Activated CD4-positive, alpha-beta T cell treated with anti-CD3 and anti-CD28 coated beads, Interleukin-2, amount 10 ng/mL, durations not matched to agents 24 days and 14 days (primary cell): ENCODE measurements around the gene MICAL3. TPM values are rescaled to one million over a fixed set of nuclear protein-coding genes. Genes with fewer than 3 reads are reported as not detected.

Experiments used
- DNase-seq: peaks from one replicate; pipeline ENCODE4 v3.0.0; 2022
- H3K27ac Mint-ChIP-seq: one replicate; pipeline ENCODE4 v1.8.0; 2022; ENCODE audit warnings: mild to moderate bottlenecking, mixed read lengths
- H3K27me3 Mint-ChIP-seq: one replicate; pipeline ENCODE4 v1.8.0; 2022; ENCODE audit warnings: mixed read lengths
- H3K36me3 Mint-ChIP-seq: one replicate; pipeline ENCODE4 v1.8.0; 2022; ENCODE audit warnings: low read depth, mild to moderate bottlenecking, mixed read lengths
- H3K4me1 Mint-ChIP-seq: one replicate; pipeline ENCODE4 v1.8.0; 2021; ENCODE audit warnings: mixed read lengths
- H3K4me3 Mint-ChIP-seq: one replicate; pipeline ENCODE4 v1.8.0; 2022; ENCODE audit warnings: mild to moderate bottlenecking, moderate library complexity, mixed read lengths
- H3K9me3 Mint-ChIP-seq: one replicate; pipeline ENCODE4 v1.8.0; 2021; ENCODE audit warnings: mixed read lengths
- intact Hi-C: fragments of 100-400 bp; cut with micrococcal nuclease; formaldehyde crosslinking; loops from one replicate; pipeline ENCODE4 v1.15.1; 2023
- total RNA-seq: library from RNA; stranded (reverse); gene quantifications from 2 replicates; pipeline ENCODE4 v1.2.3, GENCODE V29; 2022

Gene MICAL3
- total RNA-seq, 1 donor from 2014 or later: 51.2 TPM

DNA sequence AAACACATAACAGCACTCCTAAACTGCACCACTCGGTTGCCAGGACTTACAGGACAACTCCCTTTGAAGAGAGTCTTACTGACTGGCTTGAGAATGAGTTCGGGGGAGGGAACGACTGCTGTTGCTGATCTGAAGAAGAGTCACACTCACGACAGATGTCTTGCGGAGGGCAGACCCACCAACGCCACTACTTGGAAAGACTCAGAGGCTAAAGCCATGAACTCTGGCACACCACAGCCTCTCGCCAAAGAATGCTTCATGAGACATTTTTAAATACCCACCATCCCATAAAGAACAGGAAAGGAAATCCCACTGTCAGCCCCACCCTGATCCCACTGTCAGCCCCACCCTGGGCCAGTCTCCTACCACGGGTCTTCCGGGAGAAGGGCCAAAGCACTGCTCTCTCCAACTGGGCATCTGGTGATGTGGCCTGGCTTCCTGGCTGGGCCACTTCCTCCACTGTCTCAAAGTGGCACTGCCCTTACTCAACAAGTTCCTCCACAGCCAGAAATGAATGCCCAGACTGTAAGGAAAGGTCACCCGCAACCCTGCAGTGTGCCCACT is 73.6 kb downstream of the MICAL3 start:
- Mint-ChIP-seq H3K36me3 (no peaks in the 10 kb centered on the region), H3K27ac (no peak overlapping the region), H3K9me3 (no peaks in the 10 kb centered on the region), H3K4me1 (peaks cover 2% of the 10 kb centered on the region), H3K27me3 (no peaks in the 10 kb centered on the region), H3K4me3 (no peak overlapping the region)
- intact Hi-C loops: no loop called here
- no peak for DNase-seq

DNA sequence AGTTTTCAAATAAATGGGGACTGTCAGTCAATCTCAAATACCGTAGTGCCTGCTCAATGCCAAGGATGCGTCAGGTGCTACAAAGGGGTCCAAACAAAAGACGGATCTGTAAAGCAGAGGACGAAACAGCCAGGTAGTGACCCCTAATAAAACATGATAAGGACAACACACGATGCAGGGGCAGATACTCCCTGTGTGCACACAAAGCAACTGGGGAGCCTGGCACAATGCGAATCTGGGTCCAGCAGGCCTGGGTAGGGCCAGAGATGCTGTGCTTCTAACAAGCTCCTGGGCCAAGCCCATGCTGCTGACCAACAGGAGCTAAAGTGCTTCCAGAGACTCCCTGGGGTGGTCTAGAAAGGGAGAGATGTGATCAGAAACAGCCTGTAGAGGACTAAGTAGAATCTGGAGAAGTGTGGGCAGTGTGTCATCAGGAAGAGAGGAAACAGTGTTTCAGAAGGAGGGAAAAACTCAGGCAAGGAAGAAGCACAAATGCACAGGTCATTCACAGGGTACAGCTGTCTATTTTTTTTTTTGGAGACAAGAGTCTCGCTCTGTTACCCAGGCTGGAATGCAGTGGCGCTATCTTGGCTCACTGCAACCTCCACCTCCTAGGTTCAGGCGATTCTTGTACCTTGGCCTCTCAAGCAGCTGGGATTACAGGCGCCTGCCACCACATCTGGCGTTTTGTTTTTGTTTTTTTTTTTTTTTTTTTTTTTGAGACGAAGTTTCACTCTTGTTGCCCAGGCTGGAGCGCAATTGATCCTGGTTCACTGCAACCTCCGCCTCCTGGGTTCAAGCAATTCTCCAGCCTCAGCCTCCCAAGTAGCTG is 74.5 kb downstream of the MICAL3 start:
- H3K4me1 Mint-ChIP-seq: peaks cover 2% of the 10 kb centered on the region
- intact Hi-C loops: no loop called here
- no peak overlapping the region for H3K27ac Mint-ChIP-seq

DNA sequence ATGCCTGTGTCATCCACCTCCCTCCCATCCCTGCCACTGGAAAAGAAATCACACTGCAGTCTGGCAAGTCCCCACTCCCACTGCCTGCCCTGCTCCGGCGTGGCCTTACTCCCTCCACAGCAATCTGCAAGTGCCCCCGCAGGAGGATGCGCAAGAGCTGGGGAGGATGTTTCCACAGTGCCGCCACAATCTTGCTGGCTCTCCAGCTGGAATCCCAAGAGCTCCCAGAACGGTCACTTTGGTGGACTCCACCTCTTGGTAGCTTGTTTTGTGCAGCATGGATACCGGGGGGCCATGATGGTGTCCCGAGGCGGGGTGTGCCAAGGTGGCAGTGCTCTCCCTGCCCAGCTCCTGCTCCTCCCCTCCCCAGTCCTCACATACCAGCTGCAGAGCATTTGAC is 76.3 kb downstream of the MICAL3 start:
- peaks cover 2% of the 10 kb centered on the region for H3K4me1 Mint-ChIP-seq
- intact Hi-C loops: no loop called here
- no peak for DNase-seq
- no peaks in the 10 kb centered on the region for H3K36me3 Mint-ChIP-seq
- no peak overlapping the region for H3K27ac Mint-ChIP-seq
- H3K9me3 Mint-ChIP-seq: no peaks in the 10 kb centered on the region
- no peaks in the 10 kb centered on the region for H3K27me3 Mint-ChIP-seq
- H3K4me3 Mint-ChIP-seq: no peak overlapping the region

More for the DNA sequence above, 74.5 kb downstream of the MICAL3 start:
- no peaks in the 10 kb centered on the region for H3K9me3 Mint-ChIP-seq
- DNase-seq: no peak
- H3K27me3 Mint-ChIP-seq: no peaks in the 10 kb centered on the region
- no peak overlapping the region for H3K4me3 Mint-ChIP-seq
- H3K36me3 Mint-ChIP-seq: no peaks in the 10 kb centered on the region

GRCh38 chr22:17946662-17947367 is 77.5 kb downstream of the MICAL3 start:
- intact Hi-C loops: no loop called here
- H3K4me1 Mint-ChIP-seq: peaks cover 2% of the 10 kb centered on the region
- no peak overlapping the region for H3K4me3 Mint-ChIP-seq
- no peaks in the 10 kb centered on the region for H3K9me3 Mint-ChIP-seq
- DNase-seq: no peak
- H3K27me3 Mint-ChIP-seq: no peaks in the 10 kb centered on the region
- no peaks in the 10 kb centered on the region for H3K36me3 Mint-ChIP-seq
- no peak overlapping the region for H3K27ac Mint-ChIP-seq

DNA sequence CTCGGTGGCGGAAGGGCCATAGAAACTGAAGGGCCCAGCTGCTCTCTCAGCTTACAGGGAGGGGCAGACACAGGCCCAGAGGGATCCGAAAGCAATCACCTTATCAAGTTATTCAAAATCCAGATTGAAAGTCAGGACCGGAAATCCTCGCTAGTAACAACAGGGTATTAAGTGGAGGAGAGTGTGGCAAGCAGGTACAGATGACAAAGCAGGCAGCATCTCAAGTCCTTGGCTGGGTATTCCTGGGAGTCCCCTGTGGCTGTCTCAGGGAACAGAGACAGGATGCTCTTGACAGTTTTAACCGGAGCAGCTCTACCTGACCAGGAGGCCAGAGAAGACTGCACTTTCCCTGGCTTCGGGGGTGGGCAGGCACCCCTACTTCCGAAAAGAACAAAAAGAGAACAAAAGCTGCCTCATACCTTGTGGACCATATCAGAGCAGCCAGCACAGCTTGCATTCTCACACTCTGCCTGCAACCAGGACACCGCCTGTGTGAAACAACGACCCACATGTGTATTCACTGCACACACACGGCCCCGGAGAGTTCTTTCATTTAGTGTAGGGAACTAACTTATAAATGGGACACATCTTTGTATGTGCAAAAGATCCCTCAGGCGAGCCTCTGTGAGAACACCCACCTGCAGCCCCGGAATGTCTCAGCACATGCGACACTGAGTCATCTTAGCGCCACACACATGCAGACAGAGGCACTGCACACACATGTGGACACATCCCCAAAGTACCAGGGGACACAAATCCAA is 78.3 kb downstream of the MICAL3 start:
- no peaks in the 10 kb centered on the region for H3K9me3 Mint-ChIP-seq
- H3K27ac Mint-ChIP-seq: no peak overlapping the region
- peaks cover 2% of the 10 kb centered on the region for H3K4me1 Mint-ChIP-seq
- no peak for DNase-seq
- intact Hi-C loops: no loop called here
- H3K36me3 Mint-ChIP-seq: no peaks in the 10 kb centered on the region
- H3K27me3 Mint-ChIP-seq: no peaks in the 10 kb centered on the region
- no peak overlapping the region for H3K4me3 Mint-ChIP-seq

GRCh38 chr22:17945156-17945887 is 79.0 kb downstream of the MICAL3 start:
- Mint-ChIP-seq H3K27ac (no peak overlapping the region), H3K4me3 (no peak overlapping the region), H3K4me1 (peaks cover 2% of the 10 kb centered on the region), H3K27me3 (no peaks in the 10 kb centered on the region), H3K9me3 (no peaks in the 10 kb centered on the region), H3K36me3 (no peaks in the 10 kb centered on the region)
- intact Hi-C loops: no loop called here
- no peak for DNase-seq

- Mint-ChIP-seq H3K4me3 (no peak overlapping the region), H3K27ac (no peak overlapping the region), H3K36me3 (no peaks in the 10 kb centered on the region), H3K9me3 (no peaks in the 10 kb centered on the region), H3K27me3 (no peaks in the 10 kb centered on the region), H3K4me1 (peaks cover 2% of the 10 kb centered on the region)
- intact Hi-C loops: no loop called here
- no peak for DNase-seq
These were observed 80.1 kb downstream of the MICAL3 start for GRCh38 chr22:17944256-17944655.

GRCh38 chr22:17943533-17944249 is 80.7 kb downstream of the MICAL3 start:
- H3K9me3 Mint-ChIP-seq: no peaks in the 10 kb centered on the region
- intact Hi-C loops: no loop called here
- no peaks in the 10 kb centered on the region for H3K36me3 Mint-ChIP-seq
- H3K27ac Mint-ChIP-seq: no peak overlapping the region
- H3K27me3 Mint-ChIP-seq: no peaks in the 10 kb centered on the region
- DNase-seq: no peak
- H3K4me1 Mint-ChIP-seq: peaks cover 2% of the 10 kb centered on the region
- no peak overlapping the region for H3K4me3 Mint-ChIP-seq

DNA sequence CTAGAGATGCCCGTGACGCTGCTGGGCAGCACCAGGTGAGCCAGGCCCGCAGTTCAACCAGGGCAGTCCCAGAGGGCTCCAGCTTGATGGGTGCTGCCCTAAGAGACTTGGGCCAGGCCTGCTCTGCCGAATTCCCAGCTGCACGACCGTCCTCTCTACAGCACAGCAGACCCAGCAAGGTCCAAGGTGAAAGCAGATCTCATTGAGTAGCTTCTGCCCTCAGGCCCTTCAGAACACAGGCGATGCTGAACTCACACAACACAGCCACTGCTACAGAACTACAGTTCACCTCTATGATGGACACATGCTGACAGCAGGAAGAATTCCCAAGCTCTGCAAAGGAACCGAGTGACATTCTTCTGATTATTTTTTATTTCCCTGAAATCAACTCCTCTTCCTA is 81.6 kb downstream of the MICAL3 start:
- Mint-ChIP-seq H3K27me3 (no peaks in the 10 kb centered on the region), H3K4me3 (no peak overlapping the region), H3K36me3 (no peaks in the 10 kb centered on the region), H3K9me3 (no peaks in the 10 kb centered on the region), H3K4me1 (peaks cover 2% of the 10 kb centered on the region), H3K27ac (no peak overlapping the region)
- DNase-seq: no peak
- intact Hi-C loops: no loop called here

DNA sequence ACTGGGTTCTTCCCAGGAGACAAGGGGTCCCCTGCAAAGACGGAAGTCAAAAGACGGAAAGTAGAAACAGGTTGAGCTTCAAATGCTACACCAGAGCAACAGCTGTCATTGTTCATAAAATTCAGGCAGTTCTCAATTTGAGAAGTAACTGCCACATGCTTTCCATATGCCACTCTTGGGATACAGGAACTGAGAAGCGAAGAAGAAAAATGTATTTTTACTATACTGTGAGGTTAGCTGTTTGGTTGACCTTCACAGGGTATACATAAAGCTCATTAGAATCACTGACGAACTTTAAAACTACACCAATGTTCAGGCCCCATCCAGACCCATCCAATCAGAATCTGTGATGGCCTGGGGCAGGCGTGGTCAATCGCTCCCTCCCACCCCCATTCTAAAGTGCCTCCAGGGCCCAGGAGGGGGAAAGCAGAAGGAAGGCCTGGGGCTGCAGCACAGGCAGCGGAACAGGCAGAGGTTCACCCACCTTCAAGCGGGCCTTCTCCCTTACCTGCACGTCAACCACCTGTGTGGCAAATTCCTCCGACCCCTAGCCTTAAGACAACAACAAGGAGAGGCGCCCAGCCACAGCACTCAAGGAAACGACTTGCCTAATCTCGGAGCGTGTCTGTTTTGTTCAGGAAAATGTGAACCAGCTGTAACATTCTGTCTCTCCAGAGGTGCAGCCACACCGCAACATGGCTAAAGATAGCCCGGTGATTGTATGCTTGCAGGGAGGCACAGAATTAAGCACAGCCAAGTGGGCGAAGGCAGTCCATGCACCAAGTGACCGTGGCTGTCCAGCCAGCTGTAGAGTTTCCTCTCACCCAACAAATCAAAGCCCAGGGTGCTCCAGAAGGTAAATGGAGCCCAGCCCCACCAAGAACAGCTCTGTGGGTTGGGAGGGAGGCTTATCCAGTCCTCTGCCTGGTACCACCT is 82.6 kb downstream of the MICAL3 start:
- DNase-seq: no peak
- intact Hi-C loops: no loop called here
- Mint-ChIP-seq H3K27me3 (no peaks in the 10 kb centered on the region), H3K4me1 (peaks cover 2% of the 10 kb centered on the region), H3K4me3 (no peak overlapping the region), H3K9me3 (no peaks in the 10 kb centered on the region), H3K36me3 (peaks cover 1% of the 10 kb centered on the region), H3K27ac (no peak overlapping the region)

DNA sequence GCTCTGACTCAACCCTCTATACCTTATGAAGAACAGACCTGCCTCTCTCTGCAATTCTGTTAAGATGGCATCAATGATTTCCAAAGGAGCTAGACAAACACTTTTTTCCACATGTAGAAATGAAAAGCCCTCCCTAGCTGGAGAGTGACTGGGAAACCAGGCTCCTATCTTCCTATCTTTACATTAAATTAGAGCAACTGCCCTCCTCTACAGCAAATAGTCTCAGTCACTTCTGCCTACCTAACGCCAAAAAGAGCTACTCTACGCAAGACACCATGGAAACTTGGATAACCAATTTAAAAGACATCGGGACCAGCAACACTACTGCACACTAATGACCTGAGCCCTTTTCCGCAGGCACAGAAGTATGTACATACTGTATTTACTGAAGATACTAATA is 84.8 kb downstream of the MICAL3 start:
- intact Hi-C loops: no loop called here
- Mint-ChIP-seq H3K4me3 (no peak overlapping the region), H3K9me3 (no peaks in the 10 kb centered on the region), H3K27me3 (no peaks in the 10 kb centered on the region), H3K27ac (no peak overlapping the region), H3K4me1 (peaks cover 3% of the 10 kb centered on the region), H3K36me3 (peaks cover 2% of the 10 kb centered on the region)
- no peak for DNase-seq

DNA sequence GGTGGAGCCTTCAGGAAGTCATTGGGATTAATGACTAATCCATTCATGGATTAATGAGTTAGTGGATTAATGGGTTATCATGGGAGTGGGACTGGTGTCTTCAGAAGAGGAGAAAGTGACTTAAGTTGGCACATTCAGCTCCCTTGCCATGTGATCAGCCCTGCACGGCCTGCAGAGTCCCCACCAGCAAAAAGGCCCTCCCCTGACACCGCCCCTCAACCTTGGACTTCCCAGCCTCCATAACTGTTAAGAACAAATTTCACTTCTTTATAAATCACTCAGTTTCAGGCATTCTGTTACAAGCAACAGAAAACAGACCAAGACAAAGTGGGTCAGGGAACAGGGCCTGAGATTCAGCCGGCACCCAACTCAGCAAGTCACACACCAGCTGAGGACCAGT is 85.3 kb downstream of the MICAL3 start:
- Mint-ChIP-seq H3K36me3 (peaks cover 2% of the 10 kb centered on the region), H3K4me1 (peaks cover 3% of the 10 kb centered on the region), H3K27me3 (no peaks in the 10 kb centered on the region), H3K4me3 (no peak overlapping the region), H3K27ac (no peak overlapping the region), H3K9me3 (no peaks in the 10 kb centered on the region)
- DNase-seq: no peak
- intact Hi-C loops: no loop called here
